ENCODE results near the gene CERS4.
"Not testable (repeated sequence)": the region's sequence is repeated elsewhere in the genome, so short reads cannot be mapped to it uniquely, and the experiment has no call there.

The CERS4 gene

DNA sequence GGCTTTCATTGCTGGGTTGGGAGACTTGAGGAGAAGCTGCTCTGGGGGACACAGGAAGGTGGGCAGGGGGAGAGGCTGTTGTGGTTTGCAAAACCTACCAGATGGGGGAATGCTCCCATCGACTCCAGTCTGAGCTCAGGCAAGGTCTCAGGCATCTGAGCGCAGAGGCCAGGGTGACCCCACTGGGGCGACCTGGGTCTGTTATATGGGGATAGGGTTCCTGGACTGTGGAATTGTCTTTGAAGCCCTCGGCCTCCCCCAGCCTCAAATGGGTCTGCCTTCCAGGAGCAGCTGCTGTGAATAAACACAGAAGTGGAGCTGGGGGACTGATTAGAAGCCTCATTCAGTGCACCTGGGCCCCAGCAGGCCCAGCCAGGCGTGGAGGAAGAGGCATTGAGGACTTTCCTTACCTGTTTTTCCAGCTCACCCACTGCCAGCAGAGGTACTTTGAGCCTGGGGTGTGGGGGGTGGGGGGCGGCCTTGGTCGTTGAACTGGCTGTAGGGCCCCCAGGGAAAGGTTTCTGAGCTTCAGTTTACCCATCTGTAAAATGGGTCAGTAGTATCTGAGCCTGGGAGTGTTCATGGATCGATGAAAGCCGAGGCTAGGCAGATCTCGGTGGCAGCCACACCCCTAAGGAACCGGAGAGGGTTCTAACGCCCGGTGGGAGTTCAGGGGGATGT lies 1.4 kb downstream of the CERS4 start:
- no peak for DNase-seq

- DNase-seq = no peak
Measured at GRCh38 chr19:8212212-8212611, 3.0 kb downstream of the CERS4 start.

- no peak for DNase-seq
Measured at GRCh38 chr19:8212916-8213315, 3.7 kb downstream of the CERS4 start.

DNA sequence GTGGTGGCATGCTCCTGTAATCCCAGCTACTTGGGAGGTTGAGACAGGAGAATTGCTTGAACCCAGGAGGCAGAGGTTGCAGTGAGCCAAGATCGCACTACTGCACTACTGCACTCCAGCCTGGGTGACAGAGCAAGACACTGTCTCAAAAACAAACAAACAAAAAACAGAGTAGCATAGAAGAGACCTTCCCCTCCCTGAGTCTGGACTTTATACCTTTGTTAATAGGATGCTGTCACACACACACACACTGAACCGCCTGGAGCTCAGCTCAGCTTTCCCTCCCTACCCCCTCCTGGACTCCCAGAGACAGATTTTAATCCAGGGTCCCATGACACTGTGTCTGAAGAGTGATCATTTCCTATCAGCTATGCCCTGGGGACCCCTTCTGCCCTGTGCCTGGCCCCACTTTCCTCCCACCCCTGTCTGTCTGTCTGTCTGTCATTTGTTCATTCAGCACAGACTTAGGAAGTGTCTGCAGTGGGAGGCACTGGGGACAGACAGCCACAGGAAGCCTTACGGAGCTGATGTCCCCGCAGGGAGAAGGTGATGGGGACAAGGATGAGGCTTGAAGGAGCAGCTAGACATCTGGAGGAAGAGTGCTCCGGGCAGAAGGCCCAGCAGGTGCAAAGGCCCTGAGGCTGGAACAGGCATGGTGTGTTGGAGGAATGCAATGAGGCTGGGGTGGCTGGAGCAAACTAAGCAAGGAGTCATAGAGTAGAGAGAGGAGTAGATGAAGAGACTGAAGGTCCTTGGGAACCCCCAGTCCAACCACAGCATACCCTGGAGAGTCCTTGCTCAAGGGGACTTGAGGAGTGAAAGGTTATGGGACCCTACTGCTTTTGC lies 4.9 kb downstream of the CERS4 start:
- DNase-seq = no peak

DNA sequence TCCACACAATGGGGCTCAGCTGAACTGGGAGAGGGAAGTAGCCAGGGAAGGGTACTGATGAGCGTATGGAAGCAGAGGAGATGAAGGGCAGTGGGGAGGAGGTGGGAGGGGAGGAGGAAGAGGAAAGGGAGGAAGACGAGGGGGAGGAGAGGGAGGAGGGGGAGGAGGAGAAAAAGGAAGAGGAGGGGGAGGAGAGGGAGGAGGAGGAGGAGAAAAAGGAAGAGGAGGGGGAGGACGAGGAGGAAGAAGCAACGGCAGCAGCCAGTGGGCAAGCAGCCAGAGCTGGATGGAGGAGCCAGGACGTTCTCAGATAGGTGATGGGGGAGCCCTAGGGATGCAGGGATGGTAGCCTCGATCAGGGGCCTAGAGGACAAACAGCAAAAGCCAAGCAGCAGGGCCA lies 5.6 kb downstream of the CERS4 start:
- no peak for DNase-seq

GRCh38 chr19:8215783-8216182 lies 6.6 kb downstream of the CERS4 start:
- no peak for DNase-seq

DNA sequence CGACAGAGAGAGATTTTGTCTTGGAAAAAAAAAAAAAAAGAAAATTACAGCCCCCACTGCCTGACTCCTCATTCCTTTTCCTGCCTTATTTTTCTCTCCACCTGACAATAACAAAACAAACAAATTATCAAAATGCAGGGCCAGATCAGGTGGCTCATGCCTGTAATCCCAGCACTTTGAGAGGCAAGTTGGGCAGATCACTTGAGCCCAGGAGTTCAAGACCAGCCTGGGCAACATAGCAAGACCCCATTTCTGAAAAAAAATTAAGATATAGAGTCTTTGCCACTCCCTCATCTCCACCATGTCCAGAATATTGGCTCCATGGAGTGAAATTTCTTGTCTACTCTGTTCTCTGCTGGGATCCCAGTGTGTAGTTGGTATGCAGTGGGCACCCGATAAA lies 7.2 kb downstream of the CERS4 start:
- no peak for DNase-seq

DNA sequence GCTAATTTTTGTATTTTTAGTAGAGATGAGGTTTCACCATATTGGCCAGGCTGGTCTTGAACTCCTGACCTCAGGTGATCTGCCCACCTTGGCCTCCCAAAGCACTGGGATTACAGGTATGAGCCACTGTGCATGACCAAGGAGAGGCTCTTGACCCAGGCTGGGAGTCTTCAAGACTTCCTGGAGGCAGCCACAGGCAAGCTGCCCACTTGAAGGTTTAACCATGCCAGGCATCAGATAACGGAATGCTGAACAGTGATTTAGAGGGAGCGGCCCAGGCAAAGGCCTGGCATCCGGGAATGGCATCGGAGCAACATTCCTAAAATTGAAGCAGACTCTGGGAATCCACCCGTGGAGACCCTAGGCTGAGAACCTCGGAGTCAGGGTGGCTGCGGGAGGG lies 9.0 kb downstream of the CERS4 start:
- DNase-seq = not testable (repeated sequence)

DNA sequence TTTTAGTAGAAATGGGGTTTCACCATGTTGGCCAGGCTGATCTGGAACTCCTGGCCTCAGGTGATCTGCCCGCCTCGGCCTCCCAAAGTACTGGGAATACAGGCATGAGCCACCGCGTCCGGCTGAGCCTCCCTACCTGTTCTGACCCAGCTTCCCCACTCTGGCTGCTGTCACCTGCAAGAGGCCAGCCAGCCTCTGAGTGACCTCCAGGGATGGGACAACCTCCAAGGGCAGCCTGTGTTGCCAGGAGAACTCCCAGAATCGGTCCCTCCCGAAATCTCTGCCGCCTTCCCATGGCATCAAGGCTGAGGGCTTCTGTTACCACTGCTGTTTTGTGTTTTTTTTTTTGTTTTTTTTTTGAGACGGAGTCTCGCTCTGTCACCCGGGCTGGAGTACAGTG lies 11.3 kb downstream of the CERS4 start:
- no peak for DNase-seq

GRCh38 chr19:8221161-8221560 lies 12.0 kb downstream of the CERS4 start:
- no peak for DNase-seq

- DNase-seq = not testable (repeated sequence)
Measured at GRCh38 chr19:8223442-8223841, 14.3 kb downstream of the CERS4 start.

GRCh38 chr19:8224394-8225145 lies 15.4 kb downstream of the CERS4 start:
- no peak for DNase-seq

- no peak for DNase-seq
Measured at GRCh38 chr19:8231073-8231604, 22.0 kb downstream of the CERS4 start.

DNA sequence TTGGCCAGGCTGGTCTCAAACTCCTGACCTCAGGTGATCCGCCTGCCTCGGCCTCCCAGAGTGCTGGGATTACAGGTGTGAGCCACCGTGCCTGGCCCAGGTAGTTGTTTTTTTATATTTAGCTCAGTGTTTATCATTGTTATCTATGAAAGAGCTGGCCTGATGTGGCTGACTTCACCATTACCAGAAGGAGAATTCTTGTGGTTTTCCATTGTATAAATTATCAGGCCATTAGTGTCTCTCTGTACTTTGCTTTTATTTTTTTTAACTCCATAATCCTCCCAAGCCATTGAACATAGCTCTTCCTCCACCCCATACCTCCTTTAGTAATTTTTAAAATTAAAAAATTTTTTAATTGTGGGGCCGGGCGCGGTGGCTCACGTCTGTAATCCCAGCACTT lies 24.2 kb downstream of the CERS4 start:
- no peak for DNase-seq

DNA sequence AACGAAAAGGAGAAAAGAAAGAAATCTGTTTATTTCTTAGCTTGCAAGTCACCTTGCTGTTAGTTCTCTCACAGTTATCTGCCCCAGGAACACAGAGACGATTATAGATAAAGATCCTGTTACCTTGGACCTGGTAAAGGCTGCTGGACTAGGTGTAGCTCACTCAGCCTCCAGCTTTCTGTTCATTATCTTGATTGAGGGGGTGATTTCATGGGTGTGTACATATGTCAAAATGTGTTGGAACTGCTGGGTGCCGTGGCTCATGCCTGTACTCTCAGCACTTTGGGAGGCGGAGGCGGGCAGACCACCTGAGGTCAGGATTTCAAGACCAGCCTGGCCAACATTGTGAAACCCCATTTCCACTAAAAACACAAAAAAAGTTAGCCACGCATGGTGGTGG lies 27.9 kb downstream of the CERS4 start:
- no peak for DNase-seq

- DNase-seq = no peak
Measured at GRCh38 chr19:8238251-8238650, 29.1 kb downstream of the CERS4 start.

DNA sequence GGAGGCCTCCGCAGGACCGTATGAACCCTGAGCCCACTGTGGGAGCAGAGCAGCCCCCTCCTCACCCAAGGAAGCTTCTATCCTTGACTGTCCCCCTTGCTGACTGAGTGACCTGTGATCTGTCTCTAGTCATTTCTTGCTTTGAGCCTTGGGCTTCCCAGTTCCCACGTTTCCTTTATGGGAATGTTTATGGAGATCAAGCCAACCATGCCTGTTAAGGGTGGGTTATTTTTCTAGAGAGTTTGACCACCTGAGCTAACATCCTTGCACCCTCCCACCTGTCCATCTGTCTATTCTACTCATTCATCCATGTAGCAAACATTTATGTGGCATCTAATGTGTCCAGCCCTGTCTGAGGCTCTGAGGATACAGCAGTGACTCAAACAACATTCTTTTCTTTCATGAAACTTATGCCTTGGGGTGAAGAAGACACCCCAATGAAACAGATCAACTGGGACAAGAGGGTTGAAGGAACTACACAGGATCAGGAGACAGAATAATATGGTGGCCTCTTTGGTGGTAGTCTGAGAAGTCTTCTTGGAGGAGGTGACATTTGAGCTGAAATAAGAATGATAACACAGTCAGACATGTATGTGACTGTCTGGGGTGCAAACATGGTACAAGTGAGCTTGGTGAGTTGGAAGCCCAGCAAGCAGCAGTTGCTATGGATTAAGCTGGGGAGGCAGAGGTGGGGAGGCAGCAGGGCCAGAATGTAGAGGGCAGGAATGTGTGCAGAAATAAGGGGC lies 30.5 kb downstream of the CERS4 start:
- DNase-seq = no peak

- peak; percentile 54 for DNase-seq
Measured at GRCh38 chr19:8240274-8241229, 31.4 kb downstream of the CERS4 start.

- no peak for DNase-seq
Measured at GRCh38 chr19:8241646-8242045, 32.5 kb downstream of the CERS4 start.

- DNase-seq = no peak
Measured at GRCh38 chr19:8242211-8242821, 33.1 kb downstream of the CERS4 start.

DNA sequence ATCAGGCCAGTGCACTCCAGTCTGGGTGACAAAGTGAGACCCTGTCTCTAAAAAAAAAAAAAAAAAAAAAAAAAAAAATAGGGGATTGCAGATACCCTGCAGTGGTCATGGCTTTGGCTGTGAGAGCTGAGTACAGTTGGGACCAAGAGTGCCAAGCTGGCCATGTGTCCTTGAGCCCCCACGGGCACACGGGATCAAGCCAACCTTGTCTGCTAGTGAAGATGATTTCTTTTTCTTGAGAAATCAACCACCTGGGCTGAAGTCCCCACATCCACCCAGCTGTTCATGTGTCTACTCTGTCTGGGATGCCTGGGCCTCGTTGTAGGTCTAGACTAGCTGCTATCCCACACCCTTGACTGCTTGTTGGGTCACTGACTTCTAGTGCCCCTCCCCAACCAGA lies 34.0 kb downstream of the CERS4 start:
- no peak for DNase-seq
